ENCODE results near the gene TRMT2B.

Gene TRMT2B

DNA sequence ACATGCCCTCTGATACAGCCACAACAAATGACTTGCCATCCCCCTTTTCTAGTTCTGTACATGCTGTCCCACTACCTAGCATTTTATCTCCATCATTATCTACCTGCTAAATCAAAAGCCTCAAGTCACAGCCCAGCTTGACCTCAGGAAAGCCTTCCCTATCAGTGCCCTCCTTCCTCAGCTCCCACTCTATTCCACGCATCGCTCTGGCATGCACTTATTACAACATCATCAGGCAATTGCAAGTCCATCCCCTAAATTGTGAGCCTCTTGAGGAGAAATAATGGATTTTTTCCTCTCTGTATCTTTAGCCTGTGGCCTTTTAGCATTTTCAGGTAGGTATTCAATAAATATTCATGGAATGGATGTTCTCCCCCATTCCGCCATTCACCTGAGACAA lies 76.7 kb downstream of the TRMT2B start:
- TF ChIP-seq, protein P1, sequence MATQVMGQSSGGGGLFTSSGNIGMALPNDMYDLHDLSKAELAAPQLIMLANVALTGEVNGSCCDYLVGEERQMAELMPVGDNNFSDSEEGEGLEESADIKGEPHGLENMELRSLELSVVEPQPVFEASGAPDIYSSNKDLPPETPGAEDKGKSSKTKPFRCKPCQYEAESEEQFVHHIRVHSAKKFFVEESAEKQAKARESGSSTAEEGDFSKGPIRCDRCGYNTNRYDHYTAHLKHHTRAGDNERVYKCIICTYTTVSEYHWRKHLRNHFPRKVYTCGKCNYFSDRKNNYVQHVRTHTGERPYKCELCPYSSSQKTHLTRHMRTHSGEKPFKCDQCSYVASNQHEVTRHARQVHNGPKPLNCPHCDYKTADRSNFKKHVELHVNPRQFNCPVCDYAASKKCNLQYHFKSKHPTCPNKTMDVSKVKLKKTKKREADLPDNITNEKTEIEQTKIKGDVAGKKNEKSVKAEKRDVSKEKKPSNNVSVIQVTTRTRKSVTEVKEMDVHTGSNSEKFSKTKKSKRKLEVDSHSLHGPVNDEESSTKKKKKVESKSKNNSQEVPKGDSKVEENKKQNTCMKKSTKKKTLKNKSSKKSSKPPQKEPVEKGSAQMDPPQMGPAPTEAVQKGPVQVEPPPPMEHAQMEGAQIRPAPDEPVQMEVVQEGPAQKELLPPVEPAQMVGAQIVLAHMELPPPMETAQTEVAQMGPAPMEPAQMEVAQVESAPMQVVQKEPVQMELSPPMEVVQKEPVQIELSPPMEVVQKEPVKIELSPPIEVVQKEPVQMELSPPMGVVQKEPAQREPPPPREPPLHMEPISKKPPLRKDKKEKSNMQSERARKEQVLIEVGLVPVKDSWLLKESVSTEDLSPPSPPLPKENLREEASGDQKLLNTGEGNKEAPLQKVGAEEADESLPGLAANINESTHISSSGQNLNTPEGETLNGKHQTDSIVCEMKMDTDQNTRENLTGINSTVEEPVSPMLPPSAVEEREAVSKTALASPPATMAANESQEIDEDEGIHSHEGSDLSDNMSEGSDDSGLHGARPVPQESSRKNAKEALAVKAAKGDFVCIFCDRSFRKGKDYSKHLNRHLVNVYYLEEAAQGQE (IDR thresholded peaks at IDR 0.05; ENCODE audit: low read depth), result no peak
- TF ChIP-seq CREB1 (IDR thresholded peaks at IDR 0.05; ENCODE audit: low read depth), result no peak
- TF ChIP-seq TCF12 (IDR thresholded peaks at IDR 0.05; ENCODE audit: low read depth), result no peak
- no peak for TF ChIP-seq NFIC (IDR thresholded peaks at IDR 0.05)
- TF ChIP-seq, protein P2, sequence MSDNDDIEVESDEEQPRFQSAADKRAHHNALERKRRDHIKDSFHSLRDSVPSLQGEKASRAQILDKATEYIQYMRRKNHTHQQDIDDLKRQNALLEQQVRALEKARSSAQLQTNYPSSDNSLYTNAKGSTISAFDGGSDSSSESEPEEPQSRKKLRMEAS (IDR thresholded peaks at IDR 0.05), result no peak
- no peak for TF ChIP-seq TAF1 (IDR thresholded peaks at IDR 0.05; ENCODE audit: low read depth)
- TF ChIP-seq ZBTB7A (IDR thresholded peaks at IDR 0.05; ENCODE audit: low read depth), result no peak
- no peak for TF ChIP-seq FOXM1 (IDR thresholded peaks at IDR 0.05; ENCODE audit: borderline replicate concordance, low read depth)
- no peak for TF ChIP-seq YY1 (IDR thresholded peaks at IDR 0.05; ENCODE audit: low read depth)

DNA sequence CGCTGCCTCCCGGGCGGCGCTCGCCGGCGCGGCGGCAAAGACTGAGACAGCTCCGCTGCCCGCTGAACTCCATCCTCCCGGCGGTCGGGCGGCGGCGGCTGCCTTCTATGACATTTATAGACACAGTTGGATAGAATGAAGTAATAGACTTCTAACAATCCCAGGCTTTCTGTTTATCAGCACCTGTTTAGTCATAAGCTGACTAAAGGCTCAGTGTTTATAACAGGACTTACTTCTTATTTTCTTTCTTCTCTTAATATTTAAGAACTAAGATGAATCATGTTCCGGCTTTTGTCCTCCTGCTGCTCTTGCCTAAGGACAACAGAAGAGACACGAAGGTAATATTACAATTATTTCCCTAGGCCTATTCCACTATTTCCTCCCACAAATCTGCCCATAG lies 78.5 kb downstream of the TRMT2B start:
- TF ChIP-seq TAF1 (IDR thresholded peaks at IDR 0.05; ENCODE audit: low read depth) (no peak), TEAD4 (IDR thresholded peaks at IDR 0.05) (no peak), FOXM1 (IDR thresholded peaks at IDR 0.05; ENCODE audit: borderline replicate concordance, low read depth) (no peak), CREB1 (IDR thresholded peaks at IDR 0.05; ENCODE audit: low read depth) (no peak), YY1 (IDR thresholded peaks at IDR 0.05; ENCODE audit: low read depth) (no peak), EP300 (IDR thresholded peaks at IDR 0.05; ENCODE audit: borderline replicate concordance) (no peak)
- TF ChIP-seq, protein P1 (IDR thresholded peaks at IDR 0.05; ENCODE audit: low read depth), result no peak

DNA sequence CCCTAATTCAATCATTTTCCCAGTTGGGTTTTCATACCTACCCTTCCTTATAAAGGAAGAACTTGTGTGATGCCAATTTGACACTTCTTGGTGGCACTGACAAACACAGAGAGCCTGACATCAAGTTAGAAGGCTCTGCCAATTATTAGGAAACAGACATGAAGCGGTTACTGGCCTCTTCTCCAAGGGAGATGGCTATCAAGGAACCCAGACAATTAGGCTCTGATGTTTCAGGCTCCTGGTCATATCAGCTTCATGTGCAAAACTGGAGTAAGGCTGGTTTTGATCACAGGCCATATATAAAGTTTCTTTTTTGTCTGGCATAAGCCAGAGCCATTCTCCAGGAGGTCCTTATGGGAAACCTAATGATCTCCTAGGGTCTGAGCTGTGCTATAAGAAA lies 82.0 kb downstream of the TRMT2B start:
- TF ChIP-seq NFIC (IDR thresholded peaks at IDR 0.05), result no peak
- TF ChIP-seq RAD21 (IDR thresholded peaks at IDR 0.05; ENCODE audit: low read depth), result no peak
- no peak for TF ChIP-seq EGR1 (IDR thresholded peaks at IDR 0.05)
- TF ChIP-seq, protein P2 (IDR thresholded peaks at IDR 0.05), result no peak
- no peak for TF ChIP-seq YY1 (IDR thresholded peaks at IDR 0.05; ENCODE audit: low read depth)
- TF ChIP-seq, protein P1 (IDR thresholded peaks at IDR 0.05; ENCODE audit: low read depth), result no peak
- no peak for TF ChIP-seq TCF12 (IDR thresholded peaks at IDR 0.05; ENCODE audit: low read depth)
- no peak for TF ChIP-seq EP300 (IDR thresholded peaks at IDR 0.05; ENCODE audit: borderline replicate concordance)
- TF ChIP-seq CREB1 (IDR thresholded peaks at IDR 0.05; ENCODE audit: low read depth), result no peak
- no peak for TF ChIP-seq TAF1 (IDR thresholded peaks at IDR 0.05; ENCODE audit: low read depth)
- TF ChIP-seq, protein P3, sequence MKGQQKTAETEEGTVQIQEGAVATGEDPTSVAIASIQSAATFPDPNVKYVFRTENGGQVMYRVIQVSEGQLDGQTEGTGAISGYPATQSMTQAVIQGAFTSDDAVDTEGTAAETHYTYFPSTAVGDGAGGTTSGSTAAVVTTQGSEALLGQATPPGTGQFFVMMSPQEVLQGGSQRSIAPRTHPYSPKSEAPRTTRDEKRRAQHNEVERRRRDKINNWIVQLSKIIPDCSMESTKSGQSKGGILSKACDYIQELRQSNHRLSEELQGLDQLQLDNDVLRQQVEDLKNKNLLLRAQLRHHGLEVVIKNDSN (IDR thresholded peaks at IDR 0.05), result no peak
- TF ChIP-seq CEBPB (IDR thresholded peaks at IDR 0.05), result no peak
- TF ChIP-seq TEAD4 (IDR thresholded peaks at IDR 0.05), result no peak
- TF ChIP-seq FOXM1 (IDR thresholded peaks at IDR 0.05; ENCODE audit: borderline replicate concordance, low read depth), result no peak
- no peak for TF ChIP-seq ZBTB7A (IDR thresholded peaks at IDR 0.05; ENCODE audit: low read depth)

DNA sequence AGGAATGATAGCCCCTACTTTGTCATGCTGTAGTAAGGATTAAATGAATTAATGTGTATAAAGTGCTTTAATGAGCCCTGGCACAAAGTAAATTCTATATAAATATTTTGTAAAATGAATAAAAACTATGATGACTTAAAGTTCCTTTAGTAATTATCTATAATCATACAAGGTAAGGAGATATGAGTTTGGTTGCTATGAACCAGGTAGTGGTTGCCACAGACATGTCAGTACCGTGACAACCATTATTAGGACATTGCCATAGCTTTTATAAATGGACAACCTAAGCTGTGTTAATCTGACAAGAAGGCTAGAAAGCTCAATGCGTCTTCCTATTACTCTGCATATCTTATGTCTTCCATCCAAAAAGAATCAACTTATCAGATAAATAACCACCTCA lies 82.5 kb downstream of the TRMT2B start, which contains the start of gene ARL13A:
ARL13A (plus strand) TSS at position 301 of the 400 bp plus-strand sequence. CDS start 3,982 bp downstream, outside the sequence.
- TF ChIP-seq CEBPB (IDR thresholded peaks at IDR 0.05), result no peak
- TF ChIP-seq, protein P2 (IDR thresholded peaks at IDR 0.05), result no peak
- TF ChIP-seq, protein P3 (IDR thresholded peaks at IDR 0.05), result no peak
- TF ChIP-seq YY1 (IDR thresholded peaks at IDR 0.05; ENCODE audit: low read depth), result no peak
- no peak for TF ChIP-seq EGR1 (IDR thresholded peaks at IDR 0.05)
- TF ChIP-seq, protein P1 (IDR thresholded peaks at IDR 0.05; ENCODE audit: low read depth), result no peak
- no peak for TF ChIP-seq TAF1 (IDR thresholded peaks at IDR 0.05; ENCODE audit: low read depth)
- TF ChIP-seq NFIC (IDR thresholded peaks at IDR 0.05), result no peak
- TF ChIP-seq CREB1 (IDR thresholded peaks at IDR 0.05; ENCODE audit: low read depth), result no peak
- no peak for TF ChIP-seq ZBTB7A (IDR thresholded peaks at IDR 0.05; ENCODE audit: low read depth)
- no peak for TF ChIP-seq EP300 (IDR thresholded peaks at IDR 0.05; ENCODE audit: borderline replicate concordance)
- no peak for TF ChIP-seq FOXM1 (IDR thresholded peaks at IDR 0.05; ENCODE audit: borderline replicate concordance, low read depth)
- no peak for TF ChIP-seq TCF12 (IDR thresholded peaks at IDR 0.05; ENCODE audit: low read depth)
- TF ChIP-seq RAD21 (IDR thresholded peaks at IDR 0.05; ENCODE audit: low read depth), result no peak
